ENCODE data around the gene SPTB. TPM values are rescaled to one million over a fixed set of nuclear protein-coding genes. Genes with fewer than 3 reads are reported as not detected.

SPTB gene
- total and polyA plus RNA-seq, 9 donors = 0.28 to 1.4 (median 0.68) TPM

GRCh38 chr14:64841772-64842750 lies 37.6 kb downstream of the SPTB start:
- H3K27me3 ChIP-seq = no peaks in the 10 kb centered on the region
- H3K27ac ChIP-seq = no peak overlapping the region
- intact Hi-C loops (cut with DNase I) = no loop called here
- no peaks in the 10 kb centered on the region for H3K4me1 ChIP-seq (ENCODE audit: insufficient read depth)
- no peak for TF ChIP-seq POLR2A (IDR thresholded peaks at IDR 0.05)
- no peak for TF ChIP-seq EP300 (IDR thresholded peaks at IDR 0.05)
- TF ChIP-seq, protein P1, sequence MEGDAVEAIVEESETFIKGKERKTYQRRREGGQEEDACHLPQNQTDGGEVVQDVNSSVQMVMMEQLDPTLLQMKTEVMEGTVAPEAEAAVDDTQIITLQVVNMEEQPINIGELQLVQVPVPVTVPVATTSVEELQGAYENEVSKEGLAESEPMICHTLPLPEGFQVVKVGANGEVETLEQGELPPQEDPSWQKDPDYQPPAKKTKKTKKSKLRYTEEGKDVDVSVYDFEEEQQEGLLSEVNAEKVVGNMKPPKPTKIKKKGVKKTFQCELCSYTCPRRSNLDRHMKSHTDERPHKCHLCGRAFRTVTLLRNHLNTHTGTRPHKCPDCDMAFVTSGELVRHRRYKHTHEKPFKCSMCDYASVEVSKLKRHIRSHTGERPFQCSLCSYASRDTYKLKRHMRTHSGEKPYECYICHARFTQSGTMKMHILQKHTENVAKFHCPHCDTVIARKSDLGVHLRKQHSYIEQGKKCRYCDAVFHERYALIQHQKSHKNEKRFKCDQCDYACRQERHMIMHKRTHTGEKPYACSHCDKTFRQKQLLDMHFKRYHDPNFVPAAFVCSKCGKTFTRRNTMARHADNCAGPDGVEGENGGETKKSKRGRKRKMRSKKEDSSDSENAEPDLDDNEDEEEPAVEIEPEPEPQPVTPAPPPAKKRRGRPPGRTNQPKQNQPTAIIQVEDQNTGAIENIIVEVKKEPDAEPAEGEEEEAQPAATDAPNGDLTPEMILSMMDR (IDR thresholded peaks at IDR 0.05) = no peak
- 68 to 73% (median 69%) methylated on average over 18 of the region's 18 CpGs for WGBS, 3 donors
- H3K9me3 ChIP-seq = no peaks in the 10 kb centered on the region
- no peak overlapping the region for H3K4me3 ChIP-seq
- H3K36me3 ChIP-seq = no peaks in the 10 kb centered on the region
- no peak for DNase-seq

- DNase-seq = no peak
- no peaks in the 10 kb centered on the region for H3K9me3 ChIP-seq
- 23 to 31% (median 28%) methylated on average over 6 of the region's 6 CpGs for WGBS, 3 donors
- no peak overlapping the region for H3K4me3 ChIP-seq
- TF ChIP-seq POLR2A (IDR thresholded peaks at IDR 0.05) (no peak), EP300 (IDR thresholded peaks at IDR 0.05) (no peak)
- TF ChIP-seq, protein P1 (IDR thresholded peaks at IDR 0.05) = no peak
- H3K36me3 ChIP-seq = no peaks in the 10 kb centered on the region
- no peaks in the 10 kb centered on the region for H3K27me3 ChIP-seq
- H3K4me1 ChIP-seq (ENCODE audit: insufficient read depth) = no peaks in the 10 kb centered on the region
- intact Hi-C loops (cut with DNase I) = no loop called here
- no peak overlapping the region for H3K27ac ChIP-seq
Observed at GRCh38 chr14:64841121-64841651, 38.5 kb downstream of the SPTB start.

DNA sequence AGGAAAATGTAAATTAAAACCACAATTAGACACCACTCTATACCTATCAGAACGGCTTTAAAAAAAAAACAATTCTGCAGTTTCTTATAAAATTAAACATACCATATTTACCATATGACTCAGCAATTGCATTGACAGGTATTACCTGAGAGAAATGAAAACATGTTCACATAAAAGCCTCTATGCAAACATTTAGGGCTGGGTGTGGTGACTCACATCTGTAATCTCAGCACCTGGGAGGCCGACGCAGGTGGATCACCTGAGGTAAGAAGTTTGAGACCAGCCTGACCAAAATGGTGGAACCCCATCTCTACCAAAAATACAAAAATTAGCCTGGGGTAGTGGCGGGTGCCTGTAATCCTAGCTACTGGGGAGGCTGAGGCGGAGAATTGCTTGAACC lies 41.1 kb downstream of the SPTB start:
- DNase-seq = no peak
- H3K27ac ChIP-seq = no peak overlapping the region
- WGBS, 3 donors = 91 to 96% (median 93%) methylated on average over 5 of the region's 5 CpGs
- intact Hi-C loops (cut with DNase I) = no loop called here
- TF ChIP-seq, protein P1 (IDR thresholded peaks at IDR 0.05) = no peak
- TF ChIP-seq EP300 (IDR thresholded peaks at IDR 0.05) (no peak), POLR2A (IDR thresholded peaks at IDR 0.05) (no peak)
- no peaks in the 10 kb centered on the region for H3K4me1 ChIP-seq (ENCODE audit: insufficient read depth)
- H3K9me3 ChIP-seq = no peaks in the 10 kb centered on the region
- H3K27me3 ChIP-seq = no peaks in the 10 kb centered on the region
- H3K4me3 ChIP-seq = no peak overlapping the region
- H3K36me3 ChIP-seq = no peaks in the 10 kb centered on the region

DNA sequence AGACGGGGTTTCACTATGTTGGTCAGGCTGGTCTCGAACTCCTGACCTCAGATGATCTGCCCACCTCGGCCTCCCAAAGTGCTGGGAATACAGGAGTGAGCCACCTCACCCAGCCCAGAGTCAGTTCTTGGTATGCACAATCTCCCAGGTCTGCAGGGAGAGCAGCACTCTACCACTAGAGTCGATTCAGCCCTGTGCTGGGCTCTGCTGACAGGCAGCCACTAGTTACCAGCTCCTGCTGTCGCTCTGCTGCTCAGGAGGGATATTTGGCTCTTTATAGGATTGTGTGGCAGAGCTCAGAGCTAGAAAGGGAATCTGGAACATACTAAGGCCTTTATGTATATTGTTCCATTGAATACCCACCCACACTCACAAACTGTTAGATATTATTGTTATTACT lies 44.3 kb downstream of the SPTB start:
- Histone ChIP-seq H3K4me1 (ENCODE audit: insufficient read depth) (no peaks in the 10 kb centered on the region), H3K9me3 (no peaks in the 10 kb centered on the region), H3K27me3 (no peaks in the 10 kb centered on the region), H3K4me3 (no peak overlapping the region), H3K36me3 (no peaks in the 10 kb centered on the region), H3K27ac (no peak overlapping the region)
- 81 to 83% (median 81%) methylated on average over 5 of the region's 5 CpGs for WGBS, 3 donors
- TF ChIP-seq EP300 (IDR thresholded peaks at IDR 0.05) = no peak
- TF ChIP-seq, protein P1 (IDR thresholded peaks at IDR 0.05) = no peak
- TF ChIP-seq POLR2A (IDR thresholded peaks at IDR 0.05) = no peak
- no peak for DNase-seq
- intact Hi-C loops (cut with DNase I) = no loop called here
